IPS-18c (cell line): Measurements from ENCODE around the gene ANKRD10.
"Not testable (repeated sequence)": the region's sequence is repeated elsewhere in the genome, so short reads cannot be mapped to it uniquely, and the experiment has no call there.

Experiments used
- H3K4me3 ChIP-seq: 2 replicates; pipeline ENCODE4 v1.7.0; 2013; ENCODE audit warnings: low read depth, mild to moderate bottlenecking, low read length, moderate library complexity; ENCODE audit not compliant: insufficient read depth
- H3K9me3 ChIP-seq: one replicate; pipeline ENCODE4 v1.6.1; 2013; ENCODE audit warnings: mild to moderate bottlenecking, low read length, moderate library complexity; ENCODE audit not compliant: control insufficient read depth, insufficient read depth

ANKRD10 gene

DNA sequence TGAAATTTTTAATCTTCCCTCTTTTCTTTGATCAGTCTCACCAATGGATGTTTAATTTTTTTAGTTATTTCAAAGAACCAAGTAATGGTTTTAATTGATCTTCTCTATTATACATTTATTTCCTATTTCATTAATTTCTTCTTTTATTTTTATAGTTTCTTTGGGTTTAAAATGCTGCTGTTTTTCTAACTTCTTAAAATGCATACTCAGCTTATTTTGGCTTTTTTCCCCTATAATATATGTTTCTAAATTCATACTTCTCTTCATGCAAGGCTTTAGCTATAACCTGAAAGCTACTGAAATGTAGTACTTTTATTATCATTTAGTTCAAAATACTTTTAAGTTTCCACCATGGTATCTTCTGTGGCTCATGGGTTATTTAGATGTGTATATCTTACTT is 53.9 kb downstream of the ANKRD10 start:
- Histone ChIP-seq H3K4me3 (no peak overlapping the region), H3K9me3 (no peaks in the 10 kb centered on the region)

DNA sequence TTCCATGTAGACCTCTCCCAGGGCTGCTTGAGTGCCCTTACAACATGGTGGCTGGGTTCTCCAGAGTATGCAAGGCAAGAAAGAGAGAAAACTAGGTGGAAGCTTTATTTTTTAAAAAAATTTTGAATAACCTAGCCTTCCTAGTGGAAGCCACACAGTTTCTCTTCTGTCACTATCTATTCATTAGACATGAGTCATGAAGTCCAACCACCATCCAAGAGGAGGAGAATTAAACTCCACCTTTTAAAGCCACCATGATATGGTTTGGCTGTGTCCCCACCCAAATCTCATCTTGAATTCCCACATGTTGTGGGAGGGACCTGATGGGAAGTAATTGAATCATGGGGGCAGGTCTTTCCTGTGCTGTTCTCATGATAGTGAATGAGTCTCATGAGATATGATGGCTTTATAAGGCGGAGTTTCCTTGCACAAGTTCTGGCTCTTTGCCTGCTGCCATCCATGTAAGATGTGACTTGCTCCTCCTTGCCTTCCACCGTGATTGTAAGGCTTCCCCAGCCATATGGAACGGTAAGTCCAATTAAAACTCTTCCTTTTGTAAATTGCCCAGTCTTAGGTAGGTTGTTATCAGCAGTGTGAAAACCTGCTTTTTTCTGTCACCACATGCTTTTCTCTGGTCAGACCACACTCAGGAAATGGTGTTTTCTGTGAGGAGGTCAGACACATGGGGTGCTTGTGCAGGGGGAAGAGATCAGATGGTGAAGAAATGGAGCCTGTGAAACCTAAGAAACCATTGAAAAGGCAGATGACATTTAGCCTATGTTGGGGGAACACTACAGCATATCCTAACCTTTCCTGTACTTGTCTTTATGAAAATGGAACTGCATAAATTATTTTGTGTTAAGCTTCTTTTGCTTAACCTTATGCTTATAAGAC is 57.7 kb downstream of the ANKRD10 start:
- H3K4me3 ChIP-seq, result no peak overlapping the region
- no peaks in the 10 kb centered on the region for H3K9me3 ChIP-seq

DNA sequence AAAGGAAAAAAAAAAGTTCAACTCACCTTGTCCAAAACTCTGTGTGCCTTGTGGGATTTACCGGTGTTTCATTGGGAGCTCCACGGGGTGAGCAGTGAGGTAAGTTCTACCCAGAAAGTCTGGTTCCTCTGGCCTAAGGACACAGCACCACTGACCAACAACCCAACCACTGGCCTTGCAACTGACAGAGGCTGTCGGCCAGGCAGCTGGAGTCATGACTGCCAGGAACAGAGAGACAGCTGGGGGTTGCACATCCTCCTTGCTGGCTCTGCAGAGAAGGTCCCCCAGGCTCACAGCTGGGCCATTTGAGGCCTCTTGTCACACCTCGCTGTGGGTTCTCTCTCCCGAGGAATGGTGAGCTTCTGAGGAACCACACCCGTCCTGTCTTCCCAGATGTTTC is 59.5 kb downstream of the ANKRD10 start:
- Histone ChIP-seq H3K9me3 (no peaks in the 10 kb centered on the region), H3K4me3 (no peak overlapping the region)

DNA sequence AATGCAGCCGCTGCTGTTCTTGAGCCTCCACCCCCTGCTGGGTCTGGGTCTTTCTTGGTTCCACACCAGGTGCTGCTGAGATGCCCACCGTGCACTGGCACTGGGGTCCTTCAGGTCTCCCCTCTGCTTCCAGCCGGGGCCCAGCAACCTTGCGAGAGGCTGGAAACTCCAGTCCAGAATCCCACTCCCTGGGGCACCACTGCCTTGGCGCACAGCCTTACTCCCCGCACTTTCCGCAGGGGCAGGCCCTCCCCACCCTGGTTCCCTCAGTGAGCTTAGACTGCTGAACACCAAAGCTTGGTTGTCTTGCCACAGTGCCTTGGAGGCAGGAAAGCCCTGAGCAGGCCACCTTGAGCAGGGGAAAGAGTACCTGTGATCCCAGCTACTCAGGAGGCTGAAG is 60.0 kb downstream of the ANKRD10 start:
- H3K4me3 ChIP-seq, result no peak overlapping the region

DNA sequence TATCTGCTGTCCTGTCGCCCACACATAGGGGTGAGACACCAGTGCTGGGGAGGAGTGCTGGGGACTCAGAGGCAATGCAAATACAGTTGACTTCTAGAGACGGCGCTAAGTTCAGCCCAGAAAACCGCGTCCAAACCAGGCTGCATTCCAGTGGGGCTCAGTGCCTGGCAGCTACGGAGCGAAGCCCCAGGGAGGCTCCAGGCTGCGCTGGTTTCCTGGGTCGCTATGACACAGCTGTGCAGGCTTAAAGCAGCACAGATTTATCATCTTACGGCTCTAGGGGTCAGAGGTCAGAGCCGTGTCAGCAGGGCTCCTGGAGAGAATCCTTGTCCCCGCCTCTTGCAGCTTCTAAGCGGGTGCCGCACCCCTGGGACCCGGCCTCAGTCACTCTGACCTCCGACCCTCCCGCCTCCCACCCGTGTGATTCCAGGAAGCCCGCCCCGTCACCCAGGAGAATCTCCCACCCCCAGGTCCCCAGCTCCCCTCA is 61.6 kb downstream of the ANKRD10 start:
- Histone ChIP-seq H3K4me3 (no peak overlapping the region), H3K9me3 (no peaks in the 10 kb centered on the region)

More for the DNA sequence above, 60.0 kb downstream of the ANKRD10 start:
- no peaks in the 10 kb centered on the region for H3K9me3 ChIP-seq

DNA sequence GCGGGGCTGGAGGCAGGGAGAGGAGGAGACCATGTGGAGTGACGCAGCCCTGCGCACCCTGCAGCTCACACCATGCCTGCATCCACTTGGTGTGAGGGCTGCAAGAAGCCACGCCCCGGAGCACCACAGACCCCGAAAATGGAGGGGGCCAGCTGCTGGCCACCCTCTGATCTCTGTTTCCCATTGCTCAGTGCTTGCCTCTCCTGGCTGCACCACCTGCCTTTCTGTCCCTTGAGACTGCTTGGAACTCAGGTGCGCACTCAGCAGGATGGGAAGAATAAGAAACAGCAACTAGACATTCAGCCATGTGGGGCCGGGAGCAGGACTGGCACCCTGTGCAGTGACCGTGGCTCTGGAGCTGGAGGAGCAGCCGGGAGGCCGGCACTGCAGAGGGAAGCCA is 64.0 kb downstream of the ANKRD10 start:
- H3K4me3 ChIP-seq, result no peak overlapping the region
- H3K9me3 ChIP-seq, result no peaks in the 10 kb centered on the region

DNA sequence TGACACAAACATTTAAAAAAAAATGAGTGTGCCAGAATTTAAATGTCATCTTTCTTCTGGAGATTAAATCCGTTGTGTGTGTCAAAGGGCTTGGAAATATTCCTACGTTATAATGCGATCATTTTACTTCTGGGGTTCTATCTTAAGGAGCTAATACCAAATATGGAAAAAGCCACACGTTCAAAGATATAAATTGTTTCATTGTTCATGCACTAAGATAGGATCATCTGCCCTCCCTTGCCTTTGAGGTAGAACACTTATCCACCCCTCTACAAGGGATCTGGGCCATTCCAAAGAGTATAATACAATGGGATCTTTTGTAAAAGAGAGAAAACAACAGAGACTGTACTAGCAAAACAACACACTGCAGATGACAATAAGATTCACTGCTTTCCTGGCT is 64.9 kb downstream of the ANKRD10 start:
- Histone ChIP-seq H3K9me3 (no peaks in the 10 kb centered on the region), H3K4me3 (no peak overlapping the region)

DNA sequence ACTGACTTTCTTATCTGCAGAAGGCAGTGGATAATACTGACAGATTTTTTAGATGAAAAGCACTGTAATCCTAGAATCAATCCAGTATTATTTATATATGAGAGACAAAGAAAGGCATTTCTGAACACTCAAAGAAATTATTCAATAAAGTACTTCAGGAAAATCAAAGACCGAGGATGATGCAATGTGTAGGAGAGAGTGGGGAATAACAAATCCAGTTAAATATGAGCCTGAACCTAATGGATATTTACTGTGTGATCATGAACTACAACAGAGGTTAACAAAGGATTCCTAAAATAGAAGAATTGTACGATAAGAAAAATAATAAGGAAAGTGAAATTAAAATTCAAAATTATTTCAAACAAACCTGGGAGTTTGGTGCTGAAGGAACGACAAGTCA is 69.3 kb downstream of the ANKRD10 start:
- no peak overlapping the region for H3K4me3 ChIP-seq
- peaks cover 2% of the 10 kb centered on the region for H3K9me3 ChIP-seq

DNA sequence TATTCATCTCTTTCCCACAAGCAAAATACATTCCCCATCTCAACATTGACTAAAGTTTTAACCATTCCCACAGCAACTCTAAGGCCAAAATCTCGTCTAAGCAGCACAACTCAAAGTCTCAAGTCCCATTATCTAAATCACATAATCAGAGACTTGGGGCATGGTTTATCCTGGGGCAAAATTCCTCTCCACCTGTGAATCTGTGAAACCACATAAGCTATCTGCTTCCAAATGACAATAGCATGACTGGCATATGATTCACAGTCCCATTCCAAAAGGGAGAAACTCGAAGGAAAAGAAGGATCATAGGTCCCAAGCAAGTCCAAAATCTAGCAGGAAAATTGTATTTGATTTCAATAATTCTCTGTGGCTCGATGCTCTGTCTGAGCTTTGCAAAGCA is 73.0 kb downstream of the ANKRD10 start:
- H3K4me3 ChIP-seq, result no peak overlapping the region
- H3K9me3 ChIP-seq, result peaks cover 2% of the 10 kb centered on the region

DNA sequence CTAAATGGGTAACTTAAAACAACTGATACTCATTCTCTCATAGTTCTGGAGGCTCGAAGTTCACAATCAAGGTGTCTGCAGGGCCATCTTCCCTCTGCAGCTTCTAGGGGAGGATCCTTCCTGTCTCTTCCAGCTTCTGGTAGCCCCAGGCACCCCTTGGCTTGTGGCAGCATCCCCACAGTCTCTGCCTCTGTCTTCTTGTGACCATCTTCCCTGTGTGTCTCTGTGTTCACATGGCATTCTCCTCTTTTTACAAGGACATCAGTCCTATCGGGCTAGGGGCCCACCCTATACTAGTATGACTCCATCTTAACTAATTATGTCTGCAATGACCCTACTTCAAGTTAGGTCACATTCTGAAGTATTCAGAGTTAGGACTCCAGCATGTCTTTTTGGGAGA is 73.5 kb downstream of the ANKRD10 start:
- H3K9me3 ChIP-seq, result peaks cover 2% of the 10 kb centered on the region
- no peak overlapping the region for H3K4me3 ChIP-seq

DNA sequence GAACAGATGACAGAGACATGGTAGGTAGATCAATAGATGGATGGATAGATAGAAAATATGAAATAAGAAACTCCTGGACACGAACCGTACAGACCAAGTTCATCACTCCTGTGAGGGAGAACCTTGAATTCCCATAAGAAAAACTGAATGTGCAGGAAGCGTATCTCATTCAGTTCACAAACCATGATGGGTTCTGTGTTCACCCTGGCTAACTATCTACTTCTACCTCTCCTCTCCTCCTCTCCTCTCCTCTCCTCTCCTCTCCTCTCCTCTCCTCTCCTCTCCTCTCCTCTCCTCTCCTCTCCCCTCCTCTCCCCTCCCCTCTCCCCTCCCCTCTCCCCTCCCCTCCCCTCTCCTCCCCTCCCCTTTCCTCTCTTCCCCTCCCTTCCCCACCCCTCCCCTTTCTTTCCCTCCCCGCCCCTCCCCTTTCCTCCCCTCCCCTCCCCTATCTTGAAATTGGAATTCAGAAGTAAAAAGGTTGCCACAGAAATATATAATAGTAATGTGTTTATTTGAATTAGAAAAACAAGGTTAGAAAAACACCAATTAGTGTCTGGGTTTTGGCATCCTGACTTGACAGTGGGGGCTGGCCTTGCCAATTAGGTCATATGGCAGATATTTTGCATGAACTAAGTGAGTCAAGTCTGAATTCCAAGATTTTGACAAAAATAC is 75.9 kb downstream of the ANKRD10 start:
- no peak overlapping the region for H3K4me3 ChIP-seq

DNA sequence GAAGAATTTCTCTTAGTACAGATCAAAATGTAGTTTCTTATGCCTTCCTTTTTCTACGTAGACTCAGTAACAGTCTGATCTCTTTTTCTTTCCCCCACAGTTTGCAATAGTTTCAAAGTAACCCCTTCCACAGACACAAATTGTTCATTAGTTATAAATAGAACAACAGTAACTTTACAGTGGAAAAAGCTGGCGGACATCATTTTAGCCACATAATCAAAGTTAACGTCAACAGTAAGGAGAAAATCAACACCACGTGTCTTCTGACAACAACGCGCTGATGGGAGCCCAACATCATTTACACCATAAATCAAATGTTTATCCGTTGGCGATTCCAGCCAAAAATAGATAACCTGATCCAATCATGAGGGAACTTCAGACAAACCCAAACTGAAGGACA is 76.8 kb downstream of the ANKRD10 start:
- peaks cover 2% of the 10 kb centered on the region for H3K9me3 ChIP-seq
- H3K4me3 ChIP-seq, result no peak overlapping the region

More for the DNA sequence above, 75.9 kb downstream of the ANKRD10 start:
- peaks cover 2% of the 10 kb centered on the region for H3K9me3 ChIP-seq

DNA sequence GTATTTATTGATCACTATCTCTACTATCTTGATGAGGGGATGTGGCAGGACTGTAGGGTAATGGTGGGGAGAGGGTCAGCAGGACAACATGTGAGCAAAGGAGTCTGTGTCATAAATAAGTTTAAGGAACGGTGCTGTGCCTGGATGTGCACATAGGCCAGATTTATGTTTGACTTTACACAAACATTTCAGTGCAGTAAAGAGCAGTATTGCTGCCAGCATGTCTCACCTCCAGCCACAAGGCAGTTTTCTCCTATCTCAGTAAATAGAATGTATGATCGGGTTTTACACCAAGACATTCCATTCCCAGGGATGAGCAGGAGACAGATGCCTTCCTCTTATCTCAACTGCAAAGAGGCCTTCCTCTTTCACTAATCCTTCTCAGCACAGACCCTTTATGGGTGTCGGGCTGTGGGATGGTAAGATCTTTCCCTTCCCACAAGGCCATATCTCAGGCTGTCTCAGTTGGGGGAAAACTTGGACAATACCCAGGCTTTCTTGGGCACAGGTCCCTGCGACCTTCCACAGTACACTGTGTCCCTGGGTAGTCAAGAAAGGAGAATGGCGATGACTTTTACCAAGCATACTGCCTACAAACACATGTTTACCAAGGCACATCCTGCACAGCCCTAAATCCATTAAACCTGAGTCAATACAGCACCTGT is 77.3 kb downstream of the ANKRD10 start:
- H3K4me3 ChIP-seq, H3K9me3 ChIP-seq: not testable (repeated sequence)

DNA sequence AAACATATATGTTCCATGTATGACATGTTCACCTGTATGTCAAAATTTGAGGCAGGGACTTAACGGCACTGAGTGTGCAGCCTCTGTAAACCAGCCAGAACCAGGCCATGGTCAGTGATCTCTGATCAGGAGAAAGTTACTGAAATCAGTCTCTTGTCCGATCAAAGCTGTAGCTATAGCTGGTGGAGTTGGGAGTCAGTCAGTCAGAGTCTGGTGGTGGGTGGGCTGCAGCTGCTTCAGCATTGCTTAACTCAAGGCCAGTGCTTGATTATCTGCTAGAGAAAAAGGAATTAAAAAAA is 78.3 kb downstream of the ANKRD10 start:
- H3K9me3 ChIP-seq, result no peaks in the 10 kb centered on the region
- no peak overlapping the region for H3K4me3 ChIP-seq

DNA sequence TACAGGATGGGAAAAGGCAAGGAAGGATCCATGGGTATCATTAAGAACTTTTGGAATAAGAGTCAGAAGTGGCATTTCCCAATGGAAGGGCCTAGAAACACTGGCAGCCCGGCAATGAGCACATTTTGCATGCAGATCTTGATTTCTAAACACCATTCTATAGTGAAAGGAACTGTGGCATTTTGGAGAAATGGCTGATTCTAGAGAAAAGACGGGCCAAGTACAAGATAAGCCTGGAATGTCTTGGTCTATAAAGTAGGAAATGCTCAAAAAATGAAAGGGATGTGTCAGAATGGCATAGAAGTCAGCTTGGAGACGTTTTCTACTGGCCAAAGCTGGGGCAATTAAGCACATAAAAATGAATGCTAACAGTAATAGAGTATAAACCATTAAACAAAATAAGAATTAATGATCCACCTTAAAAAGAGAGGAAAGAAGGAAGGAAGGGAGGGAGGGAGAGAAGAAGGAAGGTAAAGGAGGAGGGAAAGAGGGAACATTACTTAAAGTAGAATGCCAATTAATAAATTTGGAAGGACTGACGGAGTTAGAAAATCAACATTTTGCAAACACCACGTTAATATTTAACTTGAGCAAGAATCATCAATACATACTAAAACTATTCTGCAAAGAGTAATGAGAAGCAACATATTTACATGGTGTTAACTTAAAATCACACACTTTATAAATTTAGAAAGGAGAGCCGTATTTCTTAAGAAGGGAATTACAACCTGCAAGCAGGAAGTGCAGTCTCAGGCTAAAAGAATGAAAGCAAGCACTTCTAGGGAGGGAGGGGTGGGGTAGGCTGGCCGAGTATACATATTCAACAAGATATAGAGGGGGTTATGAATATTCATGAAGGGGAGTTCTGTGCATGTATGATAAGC is 78.9 kb downstream of the ANKRD10 start:
- Histone ChIP-seq H3K9me3 (no peaks in the 10 kb centered on the region), H3K4me3 (no peak overlapping the region)

DNA sequence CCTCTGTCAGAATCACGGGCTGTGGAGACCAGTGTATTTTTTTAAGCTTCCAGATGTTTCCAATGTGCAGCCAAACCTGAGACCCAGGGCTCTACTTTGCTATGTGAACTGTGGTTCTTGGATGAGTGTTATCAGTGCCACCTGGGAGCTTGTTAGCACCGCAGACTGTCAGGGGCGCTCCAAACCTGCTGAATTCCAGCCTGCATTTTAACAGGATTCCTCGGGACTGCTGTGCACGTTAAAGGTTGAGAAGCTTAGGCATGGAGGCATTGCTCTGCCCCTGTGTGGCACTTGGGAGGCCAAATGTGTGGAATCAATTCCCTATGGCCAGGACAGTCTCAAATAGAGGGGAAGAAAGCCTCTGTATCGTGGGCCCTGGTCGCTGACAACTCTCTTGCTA is 80.3 kb downstream of the ANKRD10 start:
- no peaks in the 10 kb centered on the region for H3K9me3 ChIP-seq
- no peak overlapping the region for H3K4me3 ChIP-seq

DNA sequence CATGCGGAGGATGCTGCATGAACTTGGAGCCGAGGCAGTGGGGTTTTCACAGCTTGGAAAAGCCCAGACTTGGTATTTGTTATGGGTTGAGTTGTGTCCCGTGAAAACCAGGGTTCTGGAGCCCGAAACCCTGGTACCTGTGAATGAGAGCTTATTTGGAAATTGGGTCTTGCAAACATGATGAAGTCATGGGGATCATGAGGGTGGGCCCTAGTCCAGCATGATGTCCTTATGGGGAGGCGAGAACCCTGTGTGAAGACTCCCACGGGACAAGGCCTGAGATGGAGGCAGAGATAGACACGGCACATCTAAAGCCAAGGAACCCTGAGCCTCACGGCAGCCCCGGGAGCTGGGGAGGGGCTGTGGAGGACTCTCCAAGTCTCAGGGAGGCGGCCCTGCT is 82.3 kb downstream of the ANKRD10 start:
- Histone ChIP-seq H3K4me3 (no peak overlapping the region), H3K9me3 (no peaks in the 10 kb centered on the region)
